Measurements from ENCODE around the gene MC1R. TPM values are rescaled to one million over a fixed set of nuclear protein-coding genes. Genes with fewer than 3 reads are reported as not detected.
"Not testable (repeated sequence)": the region's sequence is repeated elsewhere in the genome, so short reads cannot be mapped to it uniquely, and the experiment has no call there.

Gene MC1R
- polyA plus RNA-seq, 2 of the 4 experiments (the other 2 are of a cell fraction): 7.4 to 8.0 TPM

DNA sequence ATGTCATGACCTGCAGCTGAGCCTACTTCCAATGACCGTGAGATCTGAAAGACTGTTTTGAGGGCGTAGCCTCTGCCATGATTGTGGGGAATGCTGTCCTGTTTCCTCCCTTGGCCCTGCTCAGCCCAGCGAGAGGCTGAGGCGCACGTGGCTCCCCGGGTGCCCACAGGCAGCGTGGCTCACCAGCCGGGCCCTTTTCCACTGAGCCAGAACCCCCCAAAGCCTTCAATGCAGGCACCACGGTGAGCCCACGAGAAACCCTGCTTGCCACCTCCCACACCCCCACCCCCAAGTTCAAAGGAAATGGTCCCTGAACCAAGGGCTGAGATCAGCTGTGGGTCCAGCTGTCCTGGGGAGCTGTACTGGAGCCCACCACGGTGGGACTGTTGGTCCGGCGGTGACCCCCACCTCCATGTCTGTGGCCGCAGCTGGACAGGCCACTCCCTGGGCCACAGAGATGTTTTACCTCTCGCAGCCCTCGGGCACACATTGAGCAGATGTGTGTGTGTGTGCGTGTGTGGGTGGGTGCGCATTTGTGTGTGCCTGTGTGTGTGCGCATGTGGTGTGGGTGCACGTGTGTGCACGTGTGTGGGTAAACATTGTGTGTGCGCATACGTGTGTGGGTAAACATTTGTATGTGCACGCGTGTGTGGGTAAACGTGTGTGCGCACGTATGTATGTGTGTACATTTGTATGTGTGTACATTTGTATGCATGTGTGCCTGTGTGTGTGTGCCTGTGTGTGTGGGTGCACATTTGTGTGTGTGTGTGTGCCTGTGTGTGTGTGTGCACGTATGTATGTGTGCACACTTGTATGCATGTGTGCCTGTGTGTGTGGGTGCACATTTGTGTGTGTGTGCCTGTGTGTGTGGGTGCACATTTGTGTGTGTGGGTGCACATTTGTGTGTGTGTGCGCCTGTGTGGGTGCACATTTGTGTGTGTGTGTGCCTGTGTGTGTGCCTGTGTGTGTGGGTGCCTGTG lies 5.0 kb upstream of the MC1R start:
- ATAC-seq (no peak), DNase-seq (ENCODE audit: low read depth in 1 of 2, low spot score in 1 of 2) (no peak), FAIRE-seq (no peak)
- Histone ChIP-seq H3K4me1 (peaks cover 19% of the 10 kb centered on the region), H3K4me3 (no peak overlapping the region), H3K27ac (no peak overlapping the region), H3K9me3 (no peaks in the 10 kb centered on the region), H3K4me2 (no peak overlapping the region)
- 86% methylated on average over 23 of the region's 30 CpGs for WGBS (ENCODE audit: missing lambda C conversion rate)
- TF ChIP-seq PBX3 (IDR thresholded peaks at IDR 0.05) (no peak), MAFK (IDR thresholded peaks at IDR 0.05; ENCODE audit: partially characterized antibody) (no peak), HES2 (IDR thresholded peaks at IDR 0.05) (no peak), POLR2AphosphoS2 (conservative IDR thresholded peaks at IDR 0.05; ENCODE audit: low read length) (no peak), JUNB (IDR thresholded peaks at IDR 0.05) (no peak)
- TF ChIP-seq, protein P1, sequence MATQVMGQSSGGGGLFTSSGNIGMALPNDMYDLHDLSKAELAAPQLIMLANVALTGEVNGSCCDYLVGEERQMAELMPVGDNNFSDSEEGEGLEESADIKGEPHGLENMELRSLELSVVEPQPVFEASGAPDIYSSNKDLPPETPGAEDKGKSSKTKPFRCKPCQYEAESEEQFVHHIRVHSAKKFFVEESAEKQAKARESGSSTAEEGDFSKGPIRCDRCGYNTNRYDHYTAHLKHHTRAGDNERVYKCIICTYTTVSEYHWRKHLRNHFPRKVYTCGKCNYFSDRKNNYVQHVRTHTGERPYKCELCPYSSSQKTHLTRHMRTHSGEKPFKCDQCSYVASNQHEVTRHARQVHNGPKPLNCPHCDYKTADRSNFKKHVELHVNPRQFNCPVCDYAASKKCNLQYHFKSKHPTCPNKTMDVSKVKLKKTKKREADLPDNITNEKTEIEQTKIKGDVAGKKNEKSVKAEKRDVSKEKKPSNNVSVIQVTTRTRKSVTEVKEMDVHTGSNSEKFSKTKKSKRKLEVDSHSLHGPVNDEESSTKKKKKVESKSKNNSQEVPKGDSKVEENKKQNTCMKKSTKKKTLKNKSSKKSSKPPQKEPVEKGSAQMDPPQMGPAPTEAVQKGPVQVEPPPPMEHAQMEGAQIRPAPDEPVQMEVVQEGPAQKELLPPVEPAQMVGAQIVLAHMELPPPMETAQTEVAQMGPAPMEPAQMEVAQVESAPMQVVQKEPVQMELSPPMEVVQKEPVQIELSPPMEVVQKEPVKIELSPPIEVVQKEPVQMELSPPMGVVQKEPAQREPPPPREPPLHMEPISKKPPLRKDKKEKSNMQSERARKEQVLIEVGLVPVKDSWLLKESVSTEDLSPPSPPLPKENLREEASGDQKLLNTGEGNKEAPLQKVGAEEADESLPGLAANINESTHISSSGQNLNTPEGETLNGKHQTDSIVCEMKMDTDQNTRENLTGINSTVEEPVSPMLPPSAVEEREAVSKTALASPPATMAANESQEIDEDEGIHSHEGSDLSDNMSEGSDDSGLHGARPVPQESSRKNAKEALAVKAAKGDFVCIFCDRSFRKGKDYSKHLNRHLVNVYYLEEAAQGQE (IDR thresholded peaks at IDR 0.05): no peak
- CTCF ChIA-PET: no interaction called here
- POLR2A ChIA-PET: interaction anchor here (0.5 kb wide), 1 partner anchor 40 kb away, joined by 4 read pairs; the partner anchor contains the start of gene TCF25

- H3K9me3 ChIP-seq; H3K27ac ChIP-seq; FAIRE-seq; H3K4me3 ChIP-seq; ATAC-seq; CTCF ChIA-PET; DNase-seq (ENCODE audit: low read depth in 1 of 2, low spot score in 1 of 2); H3K4me2 ChIP-seq; POLR2A ChIA-PET: not testable (repeated sequence)
- H3K4me1 ChIP-seq: peaks cover 29% of the 10 kb centered on the region
- 72% methylated on average over 11 of the region's 11 CpGs for WGBS (ENCODE audit: missing lambda C conversion rate)
Measured at GRCh38 chr16:89914642-89915285, 3.9 kb upstream of the MC1R start.

DNA sequence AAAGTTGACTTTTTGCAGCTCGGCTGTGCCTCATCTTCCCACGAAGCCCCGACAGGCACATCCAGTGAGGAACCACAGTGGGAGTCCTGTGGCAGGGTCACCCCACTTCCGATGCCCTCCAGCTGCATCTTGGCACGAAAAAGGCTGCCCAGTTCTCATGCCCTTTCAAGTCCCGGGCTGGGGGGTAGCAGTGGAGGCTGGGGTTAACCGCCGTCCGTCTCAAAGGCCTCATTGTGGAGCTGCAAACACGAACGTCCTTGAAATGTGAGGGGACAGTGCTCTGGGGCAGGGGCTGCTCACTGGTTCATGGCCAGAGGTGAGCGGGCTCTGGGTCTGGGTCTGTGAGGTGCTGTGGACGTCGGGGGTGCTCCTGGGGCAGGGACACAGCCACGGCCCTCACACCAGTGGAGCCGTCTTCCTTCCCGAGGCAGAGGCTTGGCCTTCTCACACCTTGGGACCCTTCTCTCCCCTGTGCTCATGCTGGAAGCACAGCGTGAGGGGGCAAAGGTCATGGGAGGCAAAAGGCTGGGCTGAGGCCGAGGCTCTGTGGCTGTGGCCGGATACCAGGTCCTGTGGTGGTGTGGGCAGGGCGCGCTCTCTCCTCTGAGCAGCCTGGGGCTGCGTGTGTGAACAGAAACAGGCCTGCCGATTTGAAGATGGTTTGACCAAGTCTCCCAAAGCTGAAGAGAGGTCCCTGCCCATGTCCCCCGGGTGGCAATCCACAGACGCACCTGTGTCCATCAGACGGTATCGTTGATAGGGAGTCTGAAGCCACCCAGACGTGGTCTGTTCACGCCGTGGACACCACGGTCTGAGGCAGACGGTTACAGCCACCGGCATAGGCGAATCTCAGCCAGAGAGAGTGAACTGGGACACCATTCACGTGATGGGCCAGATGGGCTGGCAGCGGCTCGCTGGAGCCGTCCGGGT lies 3.1 kb upstream of the MC1R start:
- no peak overlapping the region for H3K4me3 ChIP-seq
- FAIRE-seq: no peak
- DNase-seq (ENCODE audit: low read depth in 1 of 2, low spot score in 1 of 2): no peak
- ATAC-seq: no peak
- 93% methylated on average over 35 of the region's 40 CpGs for WGBS (ENCODE audit: missing lambda C conversion rate)
- H3K4me1 ChIP-seq: peaks cover 33% of the 10 kb centered on the region
- CTCF ChIA-PET: no interaction called here
- H3K27ac ChIP-seq: no peak overlapping the region
- POLR2A ChIA-PET: no interaction called here
- no peaks in the 10 kb centered on the region for H3K9me3 ChIP-seq
- no peak overlapping the region for H3K4me2 ChIP-seq
- TF ChIP-seq EHF (CRISPR knock-in tag; IDR thresholded peaks at IDR 0.05) (no peak), RCOR1 (IDR thresholded peaks at IDR 0.05; ENCODE audit: low read depth, low read length) (no peak), CTCF (IDR thresholded peaks at IDR 0.05) (no peak), NFE2L2 (conservative IDR thresholded peaks at IDR 0.05; ENCODE audit: low read length) (no peak), MYC (IDR thresholded peaks at IDR 0.05; ENCODE audit: borderline replicate concordance, low read length) (no peak), EHMT2 (IDR thresholded peaks at IDR 0.05; ENCODE audit: low read depth) (no peak), POLR2AphosphoS2 (conservative IDR thresholded peaks at IDR 0.05; ENCODE audit: low read length) (no peak), RFX5 (IDR thresholded peaks at IDR 0.05) (no peak), PHF8 (IDR thresholded peaks at IDR 0.05; ENCODE audit: borderline replicate concordance, low read depth) (no peak), HMGXB4 (CRISPR knock-in tag; IDR thresholded peaks at IDR 0.05; ENCODE audit: borderline replicate concordance) (no peak), NPAS2 (CRISPR knock-in tag; IDR thresholded peaks at IDR 0.05; ENCODE audit: borderline replicate concordance) (no peak), E2F6 (IDR thresholded peaks at IDR 0.05; ENCODE audit: borderline replicate concordance, low read depth) (no peak)

Measured in A549 (cell line).